IMR-90 (cell line): ENCODE results near the gene PPP1R9B. TPM values are rescaled to one million over a fixed set of nuclear protein-coding genes. Genes with fewer than 3 reads are reported as not detected.

Source experiments
- ATAC-seq: fragments of 200-7000 bp; cut with Tn5 transposase; 2 replicates; pipeline ENCODE4 v1.9.1; 2020; ENCODE audit warnings: low read depth, mild to moderate bottlenecking, moderate library complexity
- BruUV-seq: library from RNA; stranded (reverse); fragments of 400-500 nt; replicated peaks from 2 replicates; lab custom pipeline; 2021; lab: Mats Ljungman, UMichigan
- CTCF ChIA-PET: fragments of 300-600 bp; formaldehyde crosslinking; extraction: SDS; loops from one replicate; lab custom pipeline; 2021; ENCODE audit warnings: antibody characterized with exemption; lab: Yijun Ruan, JAX
- POLR2A ChIA-PET: fragments of 300-600 bp; sonication (Branson Sonifier 250); formaldehyde crosslinking; loops from one replicate; lab custom pipeline; 2022; ENCODE audit warnings: antibody characterized with exemption; ENCODE audit not compliant: unreplicated experiment; lab: Charles Lee
- DNase-seq: peaks from one replicate; pipeline ENCODE4 v3.0.0; 2013
- H2AFZ ChIP-seq: replicated peaks from 2 replicates; pipeline ENCODE3; 2013; ENCODE audit warnings: low read length, mild to moderate bottlenecking; ENCODE audit not compliant: poor library complexity
- H2AK5ac ChIP-seq: 2 replicates; pipeline ENCODE4 v1.6.1; 2013; ENCODE audit warnings: low read depth, low read length, inconsistent platforms
- H2AK9ac ChIP-seq: replicated peaks from 2 replicates; pipeline ENCODE3; 2013; ENCODE audit warnings: mild to moderate bottlenecking, low read depth, low read length, moderate library complexity; ENCODE audit not compliant: poor library complexity
- H2BK120ac ChIP-seq: 2 replicates; pipeline ENCODE4 v1.6.1; 2013; ENCODE audit warnings: low read depth, low read length, inconsistent platforms
- H2BK15ac ChIP-seq: 3 replicates; pipeline ENCODE4 v1.6.1; 2013; ENCODE audit warnings: low read depth, low read length, inconsistent platforms
- H2BK20ac ChIP-seq: 2 replicates; pipeline ENCODE4 v1.6.1; 2013; ENCODE audit warnings: low read depth, mild to moderate bottlenecking, inconsistent platforms, low read length, moderate library complexity
- H2BK5ac ChIP-seq: 2 replicates; pipeline ENCODE4 v1.6.1; 2013; ENCODE audit warnings: mild to moderate bottlenecking, low read depth, low read length, inconsistent platforms; ENCODE audit not compliant: poor library complexity, severe bottlenecking
- H3K14ac ChIP-seq: replicated peaks from 2 replicates; pipeline ENCODE4 v1.6.1; 2013; ENCODE audit warnings: low read depth, low read length, inconsistent platforms
- H3K18ac ChIP-seq: 2 replicates; pipeline ENCODE4 v1.6.1; 2013; ENCODE audit warnings: low read depth, low read length, control low read depth
- H3K23ac ChIP-seq: 2 replicates; pipeline ENCODE4 v1.6.1; 2013; ENCODE audit warnings: low read depth, low read length, inconsistent platforms
- H3K27ac ChIP-seq: 2 replicates; pipeline ENCODE4 v1.5.1; 2013; ENCODE audit warnings: mild to moderate bottlenecking, control low read depth, low read length; ENCODE audit not compliant: insufficient read depth
- H3K27me3 ChIP-seq: 2 replicates; pipeline ENCODE4 v1.6.1; 2013; ENCODE audit warnings: low read length; ENCODE audit not compliant: control insufficient read depth, insufficient read depth
- H3K36me3 ChIP-seq: 2 replicates; pipeline ENCODE4 v1.6.1; 2013; ENCODE audit warnings: low read length, mixed read lengths; ENCODE audit not compliant: control insufficient read depth, insufficient read depth
- H3K4ac ChIP-seq: 2 replicates; pipeline ENCODE4 v1.6.1; 2013; ENCODE audit warnings: low read depth, low read length, inconsistent platforms
- H3K4me1 ChIP-seq: 2 replicates; pipeline ENCODE4 v1.6.1; 2013; ENCODE audit warnings: low read length, mixed read lengths; ENCODE audit not compliant: control insufficient read depth, insufficient read depth
- H3K4me2 ChIP-seq: 2 replicates; pipeline ENCODE4 v1.6.1; 2013; ENCODE audit warnings: low read depth, mild to moderate bottlenecking, control low read depth, low read length, moderate library complexity
- H3K4me3 ChIP-seq: 2 replicates; pipeline ENCODE4 v1.5.1; 2013; ENCODE audit warnings: low read depth, mild to moderate bottlenecking, control low read depth, low read length, moderate library complexity; ENCODE audit not compliant: insufficient read depth
- H3K56ac ChIP-seq: 2 replicates; pipeline ENCODE4 v1.6.1; 2013; ENCODE audit warnings: low read length, inconsistent platforms; ENCODE audit not compliant: insufficient read depth; ENCODE audit errors: extremely low read depth
- H3K79me1 ChIP-seq, 2 experiments: 2 replicates each; pipeline ENCODE4 v1.6.1; 2013; ENCODE audit warnings: low read length in 2 of 2, inconsistent platforms in 1 of 2, low read depth in 1 of 2
- H3K9ac ChIP-seq: 2 replicates; pipeline ENCODE4 v1.6.1; 2013; ENCODE audit warnings: low read depth, low read length, control low read depth
- H3K9me1 ChIP-seq: 2 replicates; pipeline ENCODE4 v1.6.1; 2013; ENCODE audit warnings: low read length, inconsistent platforms; ENCODE audit not compliant: insufficient read depth
- H3K9me3 ChIP-seq: 2 replicates; pipeline ENCODE4 v1.6.1; 2013; ENCODE audit warnings: low read length; ENCODE audit not compliant: control insufficient read depth, insufficient read depth
- H4K20me1 ChIP-seq: 2 replicates; pipeline ENCODE4 v1.6.1; 2013; ENCODE audit warnings: low read length, inconsistent platforms; ENCODE audit not compliant: insufficient read depth
- H4K5ac ChIP-seq: 2 replicates; pipeline ENCODE4 v1.6.1; 2013; ENCODE audit warnings: mild to moderate bottlenecking, low read depth, low read length, control low read depth
- H4K8ac ChIP-seq, 2 experiments: 2 replicates each; pipeline ENCODE4 v1.6.1; 2013; ENCODE audit warnings: low read depth in 2 of 2, low read length in 2 of 2, control low read depth in 1 of 2, inconsistent platforms in 1 of 2
- H4K91ac ChIP-seq: 2 replicates; pipeline ENCODE4 v1.6.1; 2013; ENCODE audit warnings: low read depth, low read length, inconsistent platforms; ENCODE audit not compliant: insufficient read depth
- BHLHE40 ChIP-seq: fragments of 150-350 bp; IDR thresholded peaks from 2 replicates; pipeline ENCODE4 v1.6.1; 2016; ENCODE audit warnings: mild to moderate bottlenecking, low read depth, low read length
- FOS ChIP-seq: fragments of 150-350 bp; IDR thresholded peaks from 2 replicates; pipeline ENCODE4 v1.6.1; 2016; ENCODE audit warnings: low read depth, low read length
- MAFK ChIP-seq: IDR thresholded peaks from 2 replicates; pipeline ENCODE4 v1.6.1; 2012; ENCODE audit warnings: low read depth, low read length, improper control_type of control experiment
- MAZ ChIP-seq: IDR thresholded peaks from 2 replicates; pipeline ENCODE4 v1.6.1; 2012; ENCODE audit warnings: low read depth, mild to moderate bottlenecking, low read length, improper control_type of control experiment, moderate library complexity, borderline replicate concordance
- MXI1 ChIP-seq: IDR thresholded peaks from 2 replicates; pipeline ENCODE4 v1.6.1; 2012; ENCODE audit warnings: low read depth, mild to moderate bottlenecking, low read length, moderate library complexity, borderline replicate concordance
- NFE2L2 ChIP-seq: fragments of 150-350 bp; IDR thresholded peaks from 2 replicates; pipeline ENCODE4 v1.6.1; 2016; ENCODE audit warnings: low read depth, mild to moderate bottlenecking, low read length
- RAD21 ChIP-seq: IDR thresholded peaks from 2 replicates; pipeline ENCODE4 v1.6.1; 2012; ENCODE audit warnings: low read length, improper control_type of control experiment
- RCOR1 ChIP-seq: IDR thresholded peaks from 2 replicates; pipeline ENCODE4 v1.6.1; 2012; ENCODE audit warnings: mild to moderate bottlenecking, low read length, improper control_type of control experiment; ENCODE audit not compliant: insufficient replicate concordance
- RFX5 ChIP-seq: IDR thresholded peaks from 2 replicates; pipeline ENCODE4 v1.8.0; 2012; ENCODE audit warnings: low read depth, mild to moderate bottlenecking, low read length, moderate library complexity
- SMC3 ChIP-seq: fragments of 150-350 bp; IDR thresholded peaks from 2 replicates; pipeline ENCODE4 v1.6.1; 2016; ENCODE audit warnings: low read depth, mild to moderate bottlenecking, antibody characterized with exemption, low read length, moderate library complexity
- WGBS, 2 experiments: methylation state at CpG; one replicate each; pipeline versions ENCODE4 v1.1.5 to v1.1.7; 2013; ENCODE audit warnings: missing lambda C conversion rate in 2 of 2; ENCODE audit not compliant: insufficient read length in 1 of 2; ENCODE audit errors: extremely low coverage in 2 of 2; 5-methylcytosine and 5-hydroxymethylcytosine counted together
- dilution Hi-C: fragments of 300-500 bp; cut with HindIII; formaldehyde crosslinking; loops from one replicate; pipeline ENCODE4 v1.14.3; 2018; ENCODE audit warnings: low sequenced_read_pairs; ENCODE audit not compliant: unreplicated experiment
- in situ Hi-C: fragments of 300-500 bp; cut with MboI; formaldehyde crosslinking; loops from 3 replicates; pipeline ENCODE4 v1.14.3; 2019; ENCODE audit warnings: low sequenced_read_pairs, inconsistent platforms, mixed read lengths
- intact Hi-C: fragments of 100-400 bp; cut with micrococcal nuclease; formaldehyde crosslinking; loops from 2 replicates; pipeline ENCODE4 v1.10.0; 2022
- polyA plus RNA-seq, 3 experiments: library from polyadenylated mRNA; depleted of rRNA; stranded (reverse); fragments of >200 nt; gene quantifications; 2 replicates each; pipeline ENCODE4 v1.2.3, GENCODE V29; 2012; ENCODE audit warnings: low replicate concordance in 1 of 3
- total RNA-seq: library from RNA; depleted of rRNA; stranded (reverse); fragments of >200 nt; gene quantifications from 2 replicates; pipeline ENCODE4 v1.2.3, GENCODE V29; 2012
- TF ChIP-seq, protein P1 (sequence below): fragments of 150-350 bp; IDR thresholded peaks from 2 replicates; pipeline ENCODE4 v1.6.1; 2017; ENCODE audit warnings: mild to moderate bottlenecking, antibody characterized with exemption, low read length, low read depth
- TF ChIP-seq, protein P2 (sequence below): fragments of 150-350 bp; IDR thresholded peaks from 2 replicates; pipeline ENCODE4 v1.6.1; 2016; ENCODE audit warnings: low read depth, mild to moderate bottlenecking, low read length, moderate library complexity, borderline replicate concordance

The PPP1R9B gene
- total and polyA plus RNA-seq, 2 of the 4 experiments (the other 2 are of a cell fraction): 23.0 to 28.0 TPM

DNA sequence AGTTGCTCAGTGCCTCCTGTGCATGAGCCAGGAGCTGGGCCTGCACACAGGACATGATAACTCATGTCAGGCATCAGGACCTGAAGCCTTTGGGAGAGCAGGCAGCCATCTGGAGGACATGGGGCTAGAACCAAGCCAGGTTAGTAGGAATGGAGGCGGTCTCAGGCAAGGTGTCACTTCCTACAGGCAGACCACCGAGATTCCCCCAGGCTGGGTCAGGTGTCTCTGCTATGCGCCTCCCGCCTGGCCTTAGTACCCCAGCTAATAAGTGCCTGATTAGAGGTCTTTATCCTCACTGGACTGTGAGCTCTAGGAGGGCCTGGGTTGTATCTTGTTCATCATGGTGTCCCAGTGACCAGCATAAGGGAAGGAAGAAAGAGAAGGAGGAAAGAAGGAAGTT lies 36.1 kb downstream of the PPP1R9B start:
- intact Hi-C loops: no loop called here
- Histone ChIP-seq H3K18ac (no peak overlapping the region), H3K9ac (no peak overlapping the region), H2BK15ac (no peak overlapping the region), H4K20me1 (no peaks in the 10 kb centered on the region), H4K91ac (no peak overlapping the region), H2AK9ac (no peak overlapping the region), H3K9me3 (no peaks in the 10 kb centered on the region), H3K4me1 (peaks cover 3% of the 10 kb centered on the region), H3K27ac (no peak overlapping the region), H2AK5ac (no peak overlapping the region), H3K36me3 (peaks cover 17% of the 10 kb centered on the region; the same call in 1 of the 2 replicates), H2BK120ac (no peak overlapping the region), H2BK20ac (no peak overlapping the region), H4K8ac (no peak overlapping the region), H3K14ac (no peak overlapping the region), H3K56ac (no peak overlapping the region), H4K5ac (no peak overlapping the region), H3K9me1 (no peaks in the 10 kb centered on the region; the same call in 1 of the 2 replicates), H3K4me2 (no peak overlapping the region), H3K79me1 (no peaks in the 10 kb centered on the region), H3K4me3 (no peak overlapping the region), H3K4ac (no peak overlapping the region), H2BK5ac (no peak overlapping the region), H3K27me3 (no peaks in the 10 kb centered on the region), H3K23ac (no peak overlapping the region), H2AFZ (no peak overlapping the region)
- ChIA-PET CTCF (interaction anchor here (0.7 to 1.9 kb wide), 2 partner anchors 9 to 47 kb away, joined by 4 to 10 read pairs; no protein-coding TSS in a partner anchor), POLR2A (no interaction called here)
- dilution Hi-C loops: no loop called here
- no peak for DNase-seq
- TF ChIP-seq MAZ (no peak), SMC3 (no peak), BHLHE40 (no peak), RCOR1 (no peak), RAD21 (no peak), MXI1 (no peak), NFE2L2 (no peak), RFX5 (no peak), FOS (no peak), MAFK (no peak)
- TF ChIP-seq, protein P1, sequence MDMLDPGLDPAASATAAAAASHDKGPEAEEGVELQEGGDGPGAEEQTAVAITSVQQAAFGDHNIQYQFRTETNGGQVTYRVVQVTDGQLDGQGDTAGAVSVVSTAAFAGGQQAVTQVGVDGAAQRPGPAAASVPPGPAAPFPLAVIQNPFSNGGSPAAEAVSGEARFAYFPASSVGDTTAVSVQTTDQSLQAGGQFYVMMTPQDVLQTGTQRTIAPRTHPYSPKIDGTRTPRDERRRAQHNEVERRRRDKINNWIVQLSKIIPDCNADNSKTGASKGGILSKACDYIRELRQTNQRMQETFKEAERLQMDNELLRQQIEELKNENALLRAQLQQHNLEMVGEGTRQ: no peak
- TF ChIP-seq, protein P2, sequence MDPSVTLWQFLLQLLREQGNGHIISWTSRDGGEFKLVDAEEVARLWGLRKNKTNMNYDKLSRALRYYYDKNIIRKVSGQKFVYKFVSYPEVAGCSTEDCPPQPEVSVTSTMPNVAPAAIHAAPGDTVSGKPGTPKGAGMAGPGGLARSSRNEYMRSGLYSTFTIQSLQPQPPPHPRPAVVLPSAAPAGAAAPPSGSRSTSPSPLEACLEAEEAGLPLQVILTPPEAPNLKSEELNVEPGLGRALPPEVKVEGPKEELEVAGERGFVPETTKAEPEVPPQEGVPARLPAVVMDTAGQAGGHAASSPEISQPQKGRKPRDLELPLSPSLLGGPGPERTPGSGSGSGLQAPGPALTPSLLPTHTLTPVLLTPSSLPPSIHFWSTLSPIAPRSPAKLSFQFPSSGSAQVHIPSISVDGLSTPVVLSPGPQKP: no peak
- in situ Hi-C loops: no loop called here
- WGBS, 2 experiments: no CpG with 5 or more reads among the region's 4 CpGs
- no TSS peak for BruUV-seq
- no peak for ATAC-seq
